ENCODE measurements around the gene USP36.

DNA sequence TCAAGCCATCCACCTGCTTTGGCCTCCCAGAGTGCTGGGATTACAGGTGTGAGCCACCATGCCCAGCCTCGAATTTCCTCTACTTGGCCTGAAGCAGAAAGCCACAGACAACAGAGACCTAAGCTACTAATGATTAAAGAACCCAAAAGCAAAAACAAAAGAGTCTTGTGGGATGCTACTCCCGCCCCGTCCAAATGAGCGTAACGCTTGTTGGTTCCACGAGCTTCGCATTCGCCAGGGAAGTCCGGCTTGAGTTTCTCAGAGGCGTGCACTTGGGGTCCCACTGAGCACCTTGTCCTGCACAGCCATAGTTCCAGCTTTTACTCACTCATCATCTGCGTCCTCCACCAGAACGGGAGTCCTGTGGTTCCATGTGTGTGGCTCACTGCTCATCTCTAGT, 46.3 kb upstream of the USP36 start:
- TF ChIP-seq CTCF (IDR thresholded peaks at IDR 0.05; ENCODE audit: insufficient read depth, low read length, poor library complexity, severe bottlenecking) (no peak), EZH2phosphoT487 (conservative IDR thresholded peaks at IDR 0.05; ENCODE audit: low read length) (no peak)

All from SU-DHL-6 (cell line).